ENCODE data around the gene LBR. TPM values are rescaled to one million over a fixed set of nuclear protein-coding genes. Genes with fewer than 3 reads are reported as not detected.
"Not testable (repeated sequence)": the region's sequence is repeated elsewhere in the genome, so short reads cannot be mapped to it uniquely, and the experiment has no call there.

The LBR gene
- total and polyA plus RNA-seq, 2 experiments from 2014 or later, result 29.6 to 54.2 TPM

DNA sequence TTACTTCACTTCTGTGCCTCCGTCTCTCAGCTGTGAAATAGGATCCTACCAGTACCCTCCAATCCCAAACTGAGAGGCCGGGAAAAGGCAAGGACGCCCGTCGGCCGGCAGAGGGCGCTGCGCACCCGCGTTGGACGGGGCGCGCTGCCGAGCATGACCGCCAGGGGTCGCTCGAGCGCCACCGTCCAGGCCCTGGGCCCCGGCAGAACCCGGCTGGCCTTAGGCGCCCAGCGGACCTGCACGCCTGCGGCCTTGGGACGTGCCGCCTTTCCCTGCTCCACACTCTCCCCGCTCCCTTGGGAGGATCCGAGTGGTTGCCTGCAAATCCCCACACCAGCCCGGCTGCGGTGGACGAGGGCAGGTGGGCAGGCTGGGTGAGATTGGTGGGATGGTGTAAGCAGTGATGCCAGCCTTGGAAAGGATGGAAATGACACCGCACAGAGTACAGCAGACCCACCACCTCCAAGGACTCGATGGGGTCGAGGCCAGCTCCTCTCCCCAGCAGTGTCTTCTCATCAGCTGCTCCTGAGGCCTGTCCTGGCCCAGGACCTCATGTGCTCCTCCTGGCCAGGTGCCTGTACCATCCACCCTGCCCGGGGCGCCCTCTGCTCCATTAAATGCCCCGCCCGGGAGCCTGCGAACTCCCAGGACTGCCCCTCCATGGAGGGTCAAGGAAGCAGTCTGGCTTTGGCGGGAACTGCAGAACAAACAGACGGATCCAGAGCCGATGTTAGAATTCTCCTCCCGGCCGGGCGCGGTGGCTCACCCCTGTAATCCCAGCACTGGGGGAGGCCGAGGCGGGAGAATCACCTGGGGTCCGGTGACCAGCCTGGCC is 47.4 kb upstream of the LBR start:
- no peak overlapping the region for H3K4me3 ChIP-seq
- no peak overlapping the region for H3K27ac ChIP-seq
- no peaks in the 10 kb centered on the region for H3K4me1 ChIP-seq (ENCODE audit: insufficient read depth)
- WGBS (ENCODE audit: low lambda C conversion rate, missing lambda C conversion rate), result 32% methylated on average over 50 of the region's 50 CpGs
- H3K4me2 ChIP-seq, result peak overlapping the region; percentile 73
- H4K20me1 ChIP-seq (ENCODE audit: insufficient read depth, poor library complexity, severe bottlenecking), result no peaks in the 10 kb centered on the region
- no peaks in the 10 kb centered on the region for H3K79me2 ChIP-seq
- TF ChIP-seq, protein P1, sequence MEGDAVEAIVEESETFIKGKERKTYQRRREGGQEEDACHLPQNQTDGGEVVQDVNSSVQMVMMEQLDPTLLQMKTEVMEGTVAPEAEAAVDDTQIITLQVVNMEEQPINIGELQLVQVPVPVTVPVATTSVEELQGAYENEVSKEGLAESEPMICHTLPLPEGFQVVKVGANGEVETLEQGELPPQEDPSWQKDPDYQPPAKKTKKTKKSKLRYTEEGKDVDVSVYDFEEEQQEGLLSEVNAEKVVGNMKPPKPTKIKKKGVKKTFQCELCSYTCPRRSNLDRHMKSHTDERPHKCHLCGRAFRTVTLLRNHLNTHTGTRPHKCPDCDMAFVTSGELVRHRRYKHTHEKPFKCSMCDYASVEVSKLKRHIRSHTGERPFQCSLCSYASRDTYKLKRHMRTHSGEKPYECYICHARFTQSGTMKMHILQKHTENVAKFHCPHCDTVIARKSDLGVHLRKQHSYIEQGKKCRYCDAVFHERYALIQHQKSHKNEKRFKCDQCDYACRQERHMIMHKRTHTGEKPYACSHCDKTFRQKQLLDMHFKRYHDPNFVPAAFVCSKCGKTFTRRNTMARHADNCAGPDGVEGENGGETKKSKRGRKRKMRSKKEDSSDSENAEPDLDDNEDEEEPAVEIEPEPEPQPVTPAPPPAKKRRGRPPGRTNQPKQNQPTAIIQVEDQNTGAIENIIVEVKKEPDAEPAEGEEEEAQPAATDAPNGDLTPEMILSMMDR (IDR thresholded peaks at IDR 0.05; ENCODE audit: poor library complexity), result peak; percentile 100
- TF ChIP-seq EZH2phosphoT487 (IDR thresholded peaks at IDR 0.05; ENCODE audit: low read depth, severe bottlenecking, unreplicated experiment), result no peak
- no peaks in the 10 kb centered on the region for H3K36me3 ChIP-seq (replicated peaks; ENCODE audit: insufficient read depth, low read depth)
- H3K27me3 ChIP-seq, result no peaks in the 10 kb centered on the region
- no peaks in the 10 kb centered on the region for H3K9me3 ChIP-seq (ENCODE audit: low read depth)
- H3K9me2 ChIP-seq (replicated peaks; ENCODE audit: insufficient read depth), result no peaks in the 10 kb centered on the region
- H2AFZ ChIP-seq, result peak overlapping the region; percentile 52
- DNase-seq (ENCODE audit: low spot score), result peak; percentile 79

DNA sequence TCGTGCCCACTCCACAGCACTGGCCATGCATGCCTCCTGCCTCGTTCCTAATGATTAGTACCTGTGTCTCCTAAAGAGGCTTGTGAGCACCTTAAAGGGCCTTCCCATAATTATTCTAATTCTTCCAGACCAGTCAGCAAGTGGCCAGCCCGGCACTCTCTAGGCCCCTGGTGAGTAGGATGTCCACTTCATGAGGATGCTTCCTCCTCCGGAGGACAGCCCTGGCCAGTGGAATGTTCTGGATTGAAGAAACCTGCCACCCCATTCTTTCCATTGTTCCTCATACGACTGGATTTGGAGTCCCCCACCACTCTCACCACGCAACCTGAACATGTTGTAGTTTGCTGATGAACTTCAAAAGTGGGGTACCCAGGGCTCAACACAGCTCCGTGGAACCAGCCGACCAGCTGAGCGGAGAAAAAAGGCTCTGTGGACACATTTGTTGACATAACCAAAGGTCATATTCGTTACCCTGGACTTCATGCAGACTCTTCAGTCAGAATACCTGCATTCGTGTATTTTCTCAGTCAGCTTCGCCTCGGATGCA is 46.7 kb upstream of the LBR start:
- no peaks in the 10 kb centered on the region for H3K9me3 ChIP-seq (ENCODE audit: low read depth)
- no peaks in the 10 kb centered on the region for H3K36me3 ChIP-seq (replicated peaks; ENCODE audit: insufficient read depth, low read depth)
- H4K20me1 ChIP-seq (ENCODE audit: insufficient read depth, poor library complexity, severe bottlenecking), result no peaks in the 10 kb centered on the region
- H3K9me2 ChIP-seq (replicated peaks; ENCODE audit: insufficient read depth), result no peaks in the 10 kb centered on the region
- no peak overlapping the region for H2AFZ ChIP-seq
- H3K4me1 ChIP-seq (ENCODE audit: insufficient read depth), result no peaks in the 10 kb centered on the region
- H3K27me3 ChIP-seq, result no peaks in the 10 kb centered on the region
- peak overlapping the region; percentile 2 for H3K4me2 ChIP-seq
- H3K4me3 ChIP-seq, result no peak overlapping the region
- 45% methylated on average over 13 of the region's 13 CpGs for WGBS (ENCODE audit: low lambda C conversion rate, missing lambda C conversion rate)
- H3K79me2 ChIP-seq, result no peaks in the 10 kb centered on the region
- H3K27ac ChIP-seq, result no peak overlapping the region
- TF ChIP-seq EZH2phosphoT487 (IDR thresholded peaks at IDR 0.05; ENCODE audit: low read depth, severe bottlenecking, unreplicated experiment) (no peak), EZH2 (IDR thresholded peaks at IDR 0.05; ENCODE audit: borderline replicate concordance) (no peak)
- TF ChIP-seq, protein P1 (IDR thresholded peaks at IDR 0.05; ENCODE audit: poor library complexity), result no peak
- DNase-seq (ENCODE audit: low spot score), result no peak

DNA sequence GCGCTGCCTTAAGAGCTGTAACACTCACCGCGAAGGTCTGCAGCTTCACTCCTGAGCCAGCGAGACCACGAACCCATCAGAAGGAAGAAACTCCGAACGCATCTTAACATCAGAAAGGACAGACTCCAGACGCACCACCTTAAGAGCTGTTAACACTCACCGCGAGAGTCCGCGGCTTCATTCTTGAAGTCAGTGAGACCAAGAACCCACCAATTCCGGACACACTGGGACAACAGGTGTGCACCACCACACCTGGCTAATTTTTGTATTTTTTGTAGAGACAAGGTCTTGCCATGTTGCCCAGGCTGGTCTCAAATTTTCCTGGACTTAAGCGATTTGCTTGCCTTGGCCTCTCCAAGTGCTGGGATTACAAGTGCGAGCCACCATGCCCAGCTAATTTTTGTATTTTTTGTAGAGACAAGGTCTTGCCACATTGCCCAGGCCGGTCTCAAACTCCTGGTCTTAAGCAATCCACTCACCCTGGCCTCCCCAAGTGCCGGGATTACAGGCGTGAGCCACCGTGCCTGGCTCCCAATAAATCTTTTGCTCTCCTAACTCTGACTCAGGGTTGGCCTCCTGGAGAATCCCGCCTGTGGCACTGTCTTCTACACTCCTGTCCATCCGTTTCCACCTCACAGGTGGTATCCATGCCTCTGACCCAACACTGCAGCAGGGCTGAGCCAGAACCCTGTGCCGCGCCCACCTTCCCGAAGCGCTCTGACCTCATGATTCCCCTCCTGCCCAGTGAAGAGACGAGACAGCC is 46.0 kb upstream of the LBR start:
- not testable (repeated sequence) for H3K4me1 ChIP-seq (ENCODE audit: insufficient read depth); H3K36me3 ChIP-seq (replicated peaks; ENCODE audit: insufficient read depth, low read depth); H3K9me3 ChIP-seq (ENCODE audit: low read depth); H3K27me3 ChIP-seq; H3K4me3 ChIP-seq; H3K79me2 ChIP-seq; H3K27ac ChIP-seq; H3K4me2 ChIP-seq; H2AFZ ChIP-seq; H3K9me2 ChIP-seq (replicated peaks; ENCODE audit: insufficient read depth); H4K20me1 ChIP-seq (ENCODE audit: insufficient read depth, poor library complexity, severe bottlenecking); DNase-seq (ENCODE audit: low spot score)
- 97% methylated on average over 26 of the region's 26 CpGs for WGBS (ENCODE audit: low lambda C conversion rate, missing lambda C conversion rate)

DNA sequence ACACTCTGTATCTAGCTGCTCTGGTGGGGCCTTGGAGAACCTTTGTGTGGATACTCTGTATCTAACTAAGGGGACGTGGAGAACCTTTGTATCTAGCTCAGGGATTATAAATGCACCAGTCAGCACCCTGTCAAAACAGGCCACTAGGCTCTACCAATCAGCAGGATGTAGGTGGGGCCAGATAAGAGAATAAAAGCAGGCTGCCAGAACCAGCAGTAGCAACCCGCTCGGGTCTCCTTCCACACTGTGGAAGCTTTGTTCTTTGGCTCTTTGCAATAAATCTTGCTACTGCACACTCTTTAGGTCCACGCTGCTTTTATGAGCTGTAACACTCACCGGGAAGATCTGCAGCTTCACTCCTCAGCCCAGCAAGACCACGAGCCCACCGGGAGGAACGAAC is 45.4 kb upstream of the LBR start:
- not testable (repeated sequence) for H3K27ac ChIP-seq; H3K36me3 ChIP-seq (replicated peaks; ENCODE audit: insufficient read depth, low read depth); DNase-seq (ENCODE audit: low spot score); H3K9me3 ChIP-seq (ENCODE audit: low read depth); H3K4me1 ChIP-seq (ENCODE audit: insufficient read depth); H4K20me1 ChIP-seq (ENCODE audit: insufficient read depth, poor library complexity, severe bottlenecking); H2AFZ ChIP-seq; H3K27me3 ChIP-seq; H3K79me2 ChIP-seq; H3K4me3 ChIP-seq; H3K9me2 ChIP-seq (replicated peaks; ENCODE audit: insufficient read depth); H3K4me2 ChIP-seq
- WGBS (ENCODE audit: low lambda C conversion rate, missing lambda C conversion rate), result 61% methylated on average over 8 of the region's 8 CpGs

Data from hepatocyte (in vitro differentiated cells).